Measurements from ENCODE around the gene HSP90AA1.

GRCh38 chr14:102057480-102058114 is 29.2 kb downstream of the HSP90AA1 start:
- TF ChIP-seq POLR2A (IDR thresholded peaks at IDR 0.05) (no peak), POLR2AphosphoS5 (IDR thresholded peaks at IDR 0.05) (no peak)
- TF ChIP-seq, protein P1, sequence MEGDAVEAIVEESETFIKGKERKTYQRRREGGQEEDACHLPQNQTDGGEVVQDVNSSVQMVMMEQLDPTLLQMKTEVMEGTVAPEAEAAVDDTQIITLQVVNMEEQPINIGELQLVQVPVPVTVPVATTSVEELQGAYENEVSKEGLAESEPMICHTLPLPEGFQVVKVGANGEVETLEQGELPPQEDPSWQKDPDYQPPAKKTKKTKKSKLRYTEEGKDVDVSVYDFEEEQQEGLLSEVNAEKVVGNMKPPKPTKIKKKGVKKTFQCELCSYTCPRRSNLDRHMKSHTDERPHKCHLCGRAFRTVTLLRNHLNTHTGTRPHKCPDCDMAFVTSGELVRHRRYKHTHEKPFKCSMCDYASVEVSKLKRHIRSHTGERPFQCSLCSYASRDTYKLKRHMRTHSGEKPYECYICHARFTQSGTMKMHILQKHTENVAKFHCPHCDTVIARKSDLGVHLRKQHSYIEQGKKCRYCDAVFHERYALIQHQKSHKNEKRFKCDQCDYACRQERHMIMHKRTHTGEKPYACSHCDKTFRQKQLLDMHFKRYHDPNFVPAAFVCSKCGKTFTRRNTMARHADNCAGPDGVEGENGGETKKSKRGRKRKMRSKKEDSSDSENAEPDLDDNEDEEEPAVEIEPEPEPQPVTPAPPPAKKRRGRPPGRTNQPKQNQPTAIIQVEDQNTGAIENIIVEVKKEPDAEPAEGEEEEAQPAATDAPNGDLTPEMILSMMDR (IDR thresholded peaks at IDR 0.05): no peak
